OCI-LY1 (cell line): Measurements from ENCODE around the gene RECQL5.

ENCODE experiments used
- CTCF ChIP-seq: fragments of 200-600 bp; sonication (generic), shearing (Covaris generic); IDR thresholded peaks from 2 replicates; pipeline ENCODE4 v1.5.1; 2017; ENCODE audit warnings: mild to moderate bottlenecking, antibody characterized with exemption, low read length, moderate library complexity, mixed read lengths
- EZH2 ChIP-seq: fragments of 200-600 bp; sonication (generic), shearing (Covaris generic); IDR thresholded peaks from 2 replicates; pipeline ENCODE4 v1.8.0; 2017; ENCODE audit warnings: borderline replicate concordance, mixed run types, mild to moderate bottlenecking, antibody characterized with exemption, low read length, moderate library complexity, mixed read lengths

DNA sequence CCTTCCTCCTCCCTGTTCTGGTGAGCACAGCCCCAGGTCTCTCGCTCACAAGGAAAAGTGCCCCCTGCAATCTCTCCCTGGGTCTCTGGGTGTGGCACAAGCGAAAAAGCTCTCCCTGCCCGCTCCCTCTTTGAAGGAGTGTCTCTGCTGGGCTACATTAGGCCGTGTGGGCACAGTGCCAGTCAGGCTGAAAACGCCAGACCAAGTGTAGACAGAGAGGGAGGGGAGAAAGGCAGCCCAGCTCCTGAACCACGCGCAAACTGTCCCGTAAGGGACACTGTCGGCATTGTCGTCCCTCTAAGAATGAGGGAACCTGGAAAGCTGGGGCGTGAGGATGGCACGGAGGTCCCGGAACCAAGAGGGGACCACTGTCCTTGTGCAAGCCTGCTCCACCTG lies 29.8 kb downstream of the RECQL5 start:
- TF ChIP-seq CTCF (no peak), EZH2 (no peak)
